ENCODE measurements around the gene PDLIM1.
A peak's percentile ranks its signal among the peaks of the same experiment; 100 is the strongest.

Gene PDLIM1

GRCh38 chr10:95260909-95261552 lies 29.8 kb downstream of the PDLIM1 start:
- DNase-seq (ENCODE audit: low spot score), result no peak
- Histone ChIP-seq H3K4me3 (no peak overlapping the region), H3K27ac (peak overlapping the region; percentile 58 to 80)
- no peak for TF ChIP-seq CTCF (IDR thresholded peaks at IDR 0.05)

GRCh38 chr10:95260397-95260881 lies 30.4 kb downstream of the PDLIM1 start:
- Histone ChIP-seq H3K4me3 (no peak overlapping the region), H3K27ac (peak overlapping the region; percentile 58 to 80)
- DNase-seq (ENCODE audit: low spot score), result no peak
- no peak for TF ChIP-seq CTCF (IDR thresholded peaks at IDR 0.05)

- Histone ChIP-seq H3K4me3 (no peak overlapping the region), H3K27ac (no peak overlapping the region)
- DNase-seq (ENCODE audit: low spot score), result no peak
- TF ChIP-seq CTCF (IDR thresholded peaks at IDR 0.05), result no peak
Observed at GRCh38 chr10:95257849-95258248, 33.0 kb downstream of the PDLIM1 start.

- no peak for TF ChIP-seq CTCF (IDR thresholded peaks at IDR 0.05)
- DNase-seq (ENCODE audit: low spot score), result no peak
- H3K4me3 ChIP-seq, result no peak overlapping the region
- H3K27ac ChIP-seq, result no peak overlapping the region
Observed at GRCh38 chr10:95256268-95256667, 34.5 kb downstream of the PDLIM1 start.

GRCh38 chr10:95254629-95255028 lies 36.2 kb downstream of the PDLIM1 start:
- no peak overlapping the region for H3K27ac ChIP-seq

GRCh38 chr10:95253686-95254085 lies 37.1 kb downstream of the PDLIM1 start:
- no peak for DNase-seq (ENCODE audit: low spot score)
- TF ChIP-seq CTCF (IDR thresholded peaks at IDR 0.05), result no peak
- H3K4me3 ChIP-seq, result no peak overlapping the region
- H3K27ac ChIP-seq, result no peak overlapping the region

More at GRCh38 chr10:95254629-95255028, 36.2 kb downstream of the PDLIM1 start:
- no peak overlapping the region for H3K4me3 ChIP-seq
- DNase-seq (ENCODE audit: low spot score), result no peak
- no peak for TF ChIP-seq CTCF (IDR thresholded peaks at IDR 0.05)

- TF ChIP-seq CTCF (IDR thresholded peaks at IDR 0.05), result no peak
- DNase-seq (ENCODE audit: low spot score), result no peak
- no peak overlapping the region for H3K4me3 ChIP-seq
- no peak overlapping the region for H3K27ac ChIP-seq
Observed at GRCh38 chr10:95253007-95253406, 37.8 kb downstream of the PDLIM1 start.
